Adrenal gland (tissue), 5 donors: ENCODE data around the gene RAB9B.

Experiments used
- POLR2A ChIP-seq, 2 donors: fragments of 450-650 bp; IDR thresholded peaks; one replicate each; pipeline ENCODE4 v1.6.1; 2017; ENCODE audit warnings: antibody characterized with exemption in 2 of 2, mild to moderate bottlenecking in 2 of 2, moderate library complexity in 1 of 2
- TF ChIP-seq, protein P1 (sequence below), 6 experiments: fragments of 450-650 bp in 4 of 6; fragments of 200-600 bp in 2 of 6; sonication (generic) in 1 of 6; IDR thresholded peaks; 1 replicate in 5 of 6; 2 replicates in 1 of 6; pipeline versions ENCODE4 v1.5.1 to v1.8.0; 2016 to 2021; ENCODE audit warnings: antibody characterized with exemption in 6 of 6, mild to moderate bottlenecking in 2 of 6, moderate library complexity in 1 of 6
- donor health status: DM: no; HTN: no; CAD: no.

DNA sequence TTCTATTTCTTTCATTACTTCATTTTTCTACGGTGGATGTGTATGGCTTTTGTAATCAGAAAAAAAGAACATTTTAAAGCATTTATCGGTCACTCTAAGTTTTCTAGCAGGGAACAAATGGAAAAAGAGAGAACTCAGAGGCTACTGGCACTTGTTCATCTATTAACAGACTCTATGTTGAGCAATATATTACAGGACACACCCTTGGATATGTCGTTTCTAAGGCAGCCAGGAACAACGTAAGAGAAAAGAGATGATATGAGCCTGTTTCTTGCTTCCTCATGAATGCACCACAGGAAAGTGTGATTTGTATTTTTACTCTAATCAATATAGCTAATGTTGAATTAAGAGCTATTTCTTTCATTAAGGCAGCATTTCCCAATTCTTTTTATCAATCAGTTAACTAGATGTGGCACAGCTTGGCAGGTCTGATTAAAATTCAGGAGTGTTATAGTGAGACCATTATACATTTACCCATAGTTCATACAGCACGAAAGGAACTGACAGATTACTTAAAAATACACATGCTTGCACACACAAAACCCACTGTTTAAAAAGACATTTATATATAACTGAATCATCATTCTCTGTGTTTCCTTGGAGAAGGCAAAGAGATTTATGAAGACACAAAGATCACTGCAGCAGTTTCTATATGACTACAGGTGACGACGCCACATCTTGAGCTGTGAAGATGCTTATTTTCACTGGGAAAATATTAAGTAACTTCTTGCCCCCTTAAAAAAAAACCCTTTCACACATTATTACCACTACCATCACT is 13.0 kb downstream of the RAB9B start:
- no peak for TF ChIP-seq POLR2A (IDR thresholded peaks at IDR 0.05)
- TF ChIP-seq, protein P1, sequence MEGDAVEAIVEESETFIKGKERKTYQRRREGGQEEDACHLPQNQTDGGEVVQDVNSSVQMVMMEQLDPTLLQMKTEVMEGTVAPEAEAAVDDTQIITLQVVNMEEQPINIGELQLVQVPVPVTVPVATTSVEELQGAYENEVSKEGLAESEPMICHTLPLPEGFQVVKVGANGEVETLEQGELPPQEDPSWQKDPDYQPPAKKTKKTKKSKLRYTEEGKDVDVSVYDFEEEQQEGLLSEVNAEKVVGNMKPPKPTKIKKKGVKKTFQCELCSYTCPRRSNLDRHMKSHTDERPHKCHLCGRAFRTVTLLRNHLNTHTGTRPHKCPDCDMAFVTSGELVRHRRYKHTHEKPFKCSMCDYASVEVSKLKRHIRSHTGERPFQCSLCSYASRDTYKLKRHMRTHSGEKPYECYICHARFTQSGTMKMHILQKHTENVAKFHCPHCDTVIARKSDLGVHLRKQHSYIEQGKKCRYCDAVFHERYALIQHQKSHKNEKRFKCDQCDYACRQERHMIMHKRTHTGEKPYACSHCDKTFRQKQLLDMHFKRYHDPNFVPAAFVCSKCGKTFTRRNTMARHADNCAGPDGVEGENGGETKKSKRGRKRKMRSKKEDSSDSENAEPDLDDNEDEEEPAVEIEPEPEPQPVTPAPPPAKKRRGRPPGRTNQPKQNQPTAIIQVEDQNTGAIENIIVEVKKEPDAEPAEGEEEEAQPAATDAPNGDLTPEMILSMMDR (IDR thresholded peaks at IDR 0.05) = no peak
